GM19238 (cell line): ENCODE results near the gene LMTK2.

Experiments
- DNase-seq: peaks from one replicate; pipeline ENCODE4 v3.0.0; 2011; ENCODE audit warnings: low spot score; ENCODE audit not compliant: insufficient read length

LMTK2 gene

GRCh38 chr7:98203261-98203963 lies 96.8 kb downstream of the LMTK2 start:
- peak; percentile 59 for DNase-seq

DNA sequence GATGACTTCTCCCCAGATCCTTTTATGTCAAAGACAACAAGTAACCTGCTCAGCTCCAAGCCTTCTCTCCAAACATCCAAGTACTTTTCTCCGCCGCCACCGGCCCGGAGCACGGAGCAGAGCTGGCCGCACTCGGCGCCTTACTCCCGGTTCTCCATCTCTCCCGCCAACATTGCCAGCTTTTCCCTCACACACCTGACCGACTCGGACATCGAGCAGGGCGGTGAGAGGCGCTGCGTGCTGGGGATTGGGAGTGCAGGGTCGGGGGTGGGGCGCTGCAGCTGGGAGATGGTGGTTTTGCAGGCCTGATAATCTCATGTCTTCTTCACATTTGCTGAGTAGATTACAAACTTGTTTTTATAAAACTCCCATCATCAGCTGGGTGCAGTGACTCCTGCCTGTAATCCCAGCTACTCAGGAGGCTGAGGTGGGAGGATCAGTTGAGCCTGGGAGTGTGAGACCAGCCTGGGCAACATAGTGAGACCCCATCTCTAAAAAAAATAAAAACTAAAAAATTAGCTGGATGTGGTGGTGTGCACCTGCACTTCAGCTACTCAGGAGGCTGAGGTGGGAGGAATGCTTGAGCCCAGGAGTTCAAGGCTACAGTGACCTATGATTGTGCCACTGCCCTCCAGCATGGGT lies 97.4 kb downstream of the LMTK2 start:
- DNase-seq: no peak

GRCh38 chr7:98204670-98205069 lies 98.0 kb downstream of the LMTK2 start:
- no peak for DNase-seq

DNA sequence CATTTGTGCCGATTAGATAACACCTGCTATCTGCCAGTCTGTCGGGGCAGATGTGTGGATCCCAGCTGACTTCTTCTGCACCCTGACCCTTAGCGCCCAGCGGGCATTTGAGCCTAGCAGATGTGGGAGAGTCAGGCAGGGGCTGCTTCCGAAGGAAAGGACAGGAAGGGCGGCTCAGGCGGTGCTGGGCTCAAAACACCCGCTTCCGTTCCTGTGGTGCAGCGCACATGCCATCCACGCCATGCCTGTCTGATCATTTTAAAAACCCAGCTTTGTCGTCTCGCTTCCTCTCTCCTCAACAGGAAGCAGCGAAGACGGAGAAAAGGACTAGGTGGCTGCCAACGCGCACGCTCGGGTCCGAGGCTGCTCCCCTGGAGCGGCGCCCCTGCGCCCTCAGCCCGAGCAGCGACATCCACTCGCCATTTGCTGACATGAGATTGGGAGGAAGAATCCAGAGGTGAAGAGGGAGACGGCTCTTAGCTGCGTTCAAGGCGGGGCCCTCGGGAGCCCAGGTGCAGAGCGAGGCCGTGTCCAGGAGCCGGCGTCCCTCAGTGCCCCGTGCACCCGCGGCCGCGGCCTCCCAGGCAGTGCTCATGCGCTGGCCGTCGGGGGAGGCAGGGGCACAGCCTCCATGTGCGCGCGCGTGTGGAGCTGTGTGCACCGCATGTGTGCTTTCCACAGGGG lies 98.6 kb downstream of the LMTK2 start:
- no peak for DNase-seq

DNA sequence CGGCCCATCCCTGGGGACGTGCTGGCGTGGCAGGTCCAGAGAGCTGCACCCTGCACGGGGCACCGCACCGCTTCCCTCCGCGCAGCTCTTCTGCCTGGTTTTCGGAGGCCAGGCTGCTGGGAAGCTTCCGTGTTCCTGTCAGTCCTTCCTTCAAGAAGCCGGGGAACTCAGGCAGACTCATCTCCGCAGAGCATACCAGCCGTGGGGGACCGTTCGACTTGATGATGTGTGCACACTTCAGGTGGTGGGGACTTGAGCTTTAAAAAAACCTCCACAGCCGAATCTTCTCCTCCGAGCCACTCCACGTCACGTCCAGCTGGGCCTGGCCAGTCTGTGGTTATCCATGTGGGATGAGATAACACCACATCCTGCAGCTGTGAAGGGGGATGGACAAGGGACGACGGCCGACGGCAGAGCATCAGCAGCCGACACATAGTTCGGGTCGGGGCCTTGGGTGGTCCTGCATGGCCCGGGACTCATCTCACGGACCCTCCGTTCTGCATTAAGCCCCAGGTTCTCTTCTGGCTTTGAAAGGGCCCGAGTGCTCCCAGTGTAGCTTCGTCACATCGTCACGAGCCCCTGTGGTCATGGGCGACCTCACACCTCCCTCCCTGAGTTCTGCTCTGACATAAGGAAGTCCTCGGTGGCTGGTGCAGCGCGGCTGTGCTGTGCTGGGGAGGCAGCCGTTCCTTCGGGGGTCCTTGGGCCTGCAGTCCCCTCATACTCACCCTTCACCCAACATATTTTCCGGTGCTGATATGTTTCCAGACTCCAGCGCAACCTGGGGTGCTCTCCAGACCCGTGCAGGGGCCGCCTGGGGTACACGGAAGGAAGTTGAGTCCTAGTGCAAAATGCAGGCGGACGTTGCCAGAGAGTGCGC lies 100.0 kb downstream of the LMTK2 start:
- DNase-seq: no peak

DNA sequence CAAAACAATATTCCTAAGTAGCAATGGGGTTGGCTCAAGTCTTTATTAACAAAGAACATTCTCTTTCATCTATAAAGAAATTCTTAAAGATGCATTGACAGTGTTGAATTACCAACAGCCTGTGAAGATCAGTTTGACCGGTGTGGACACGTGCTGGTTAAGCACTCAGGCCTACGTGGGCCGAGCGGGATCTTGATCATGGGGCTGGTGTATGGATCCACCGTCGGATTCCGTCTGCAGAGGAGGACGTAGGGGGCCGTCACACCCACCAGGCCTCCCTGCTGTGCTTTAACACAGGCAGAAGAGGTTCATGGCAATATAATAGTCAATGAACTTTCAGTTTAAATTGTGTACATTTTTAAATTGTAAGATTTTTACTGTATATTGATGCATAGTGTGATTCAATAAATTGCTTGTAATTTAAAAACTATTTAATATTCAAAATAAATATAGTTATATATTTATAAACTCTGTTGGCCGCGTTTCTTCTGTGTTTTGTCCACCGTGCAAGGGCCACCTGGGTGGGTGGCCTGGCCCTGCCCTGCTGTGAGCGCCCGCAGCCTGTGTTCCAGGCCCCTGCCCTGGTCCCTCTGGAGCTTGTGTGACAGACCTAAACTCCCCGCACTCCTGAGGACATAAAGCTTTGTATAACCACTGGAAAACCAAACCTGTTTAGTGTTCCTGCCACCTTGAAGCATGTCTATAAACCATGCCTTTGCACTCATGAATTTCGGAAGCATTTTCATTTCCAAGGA lies 102.7 kb downstream of the LMTK2 start:
- DNase-seq: no peak

DNA sequence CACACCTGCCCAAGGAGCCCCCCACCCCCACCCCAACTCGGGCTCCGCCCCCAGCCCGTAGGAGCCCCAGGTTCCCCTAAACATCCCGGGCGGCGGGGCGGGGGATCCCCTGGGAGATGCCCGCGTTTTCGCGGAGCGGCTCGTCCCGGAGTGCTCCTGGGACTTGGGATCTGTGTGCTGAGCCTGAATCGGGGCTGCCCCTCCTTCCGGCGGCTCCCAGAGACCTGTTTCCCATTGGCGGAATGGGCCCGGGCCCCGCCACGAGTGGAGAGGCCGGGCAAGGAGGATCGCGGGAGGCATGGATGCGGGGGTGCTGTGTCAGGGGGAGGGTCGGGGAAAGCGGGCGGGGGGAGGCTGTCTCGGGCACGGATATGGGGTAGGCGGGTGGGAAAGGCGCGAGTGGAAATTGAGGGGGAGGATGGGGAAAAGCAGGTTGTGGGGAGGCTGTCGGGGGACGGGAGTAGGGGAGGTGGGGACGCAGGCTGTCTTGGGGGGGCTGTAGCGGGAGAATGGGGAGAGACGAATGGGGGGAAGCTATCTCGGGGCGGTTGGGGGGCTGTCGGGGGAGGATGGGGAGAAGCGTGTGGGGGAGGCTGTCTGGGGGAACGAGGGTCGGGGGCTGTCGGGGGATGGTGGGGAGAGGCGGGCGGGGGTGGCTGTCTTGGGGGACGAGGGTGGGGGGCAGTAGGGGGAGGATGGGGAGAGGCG lies 104.0 kb downstream of the LMTK2 start:
- DNase-seq: no peak

GRCh38 chr7:98211221-98211675 lies 104.6 kb downstream of the LMTK2 start, which contains the start of gene BHLHA15:
Gene BHLHA15 (plus strand): TSS chr7:98211439. CDS start chr7:98212310, 871 bp downstream.
- peak; percentile 51 for DNase-seq

GRCh38 chr7:98211676-98212531 lies 105.2 kb downstream of the LMTK2 start:
- DNase-seq: no peak

DNA sequence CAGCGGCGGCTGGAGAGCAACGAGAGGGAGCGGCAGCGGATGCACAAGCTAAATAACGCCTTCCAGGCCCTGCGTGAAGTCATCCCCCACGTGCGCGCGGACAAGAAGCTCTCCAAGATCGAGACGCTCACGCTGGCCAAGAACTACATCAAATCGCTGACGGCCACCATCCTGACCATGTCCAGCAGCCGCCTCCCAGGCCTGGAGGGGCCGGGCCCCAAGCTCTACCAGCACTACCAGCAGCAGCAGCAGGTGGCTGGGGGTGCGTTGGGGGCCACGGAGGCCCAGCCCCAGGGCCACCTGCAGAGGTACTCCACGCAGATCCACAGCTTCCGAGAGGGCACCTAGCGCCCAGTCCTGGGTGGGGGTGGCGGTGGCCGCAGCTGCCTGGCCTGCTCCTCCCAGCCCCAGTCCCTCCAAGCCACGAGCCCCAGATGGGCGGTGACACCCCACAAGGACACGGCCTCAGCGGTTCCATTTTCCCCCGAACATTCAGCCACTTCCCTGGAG lies 105.9 kb downstream of the LMTK2 start:
- no peak for DNase-seq

GRCh38 chr7:98213296-98213887 lies 106.7 kb downstream of the LMTK2 start:
- no peak for DNase-seq

DNA sequence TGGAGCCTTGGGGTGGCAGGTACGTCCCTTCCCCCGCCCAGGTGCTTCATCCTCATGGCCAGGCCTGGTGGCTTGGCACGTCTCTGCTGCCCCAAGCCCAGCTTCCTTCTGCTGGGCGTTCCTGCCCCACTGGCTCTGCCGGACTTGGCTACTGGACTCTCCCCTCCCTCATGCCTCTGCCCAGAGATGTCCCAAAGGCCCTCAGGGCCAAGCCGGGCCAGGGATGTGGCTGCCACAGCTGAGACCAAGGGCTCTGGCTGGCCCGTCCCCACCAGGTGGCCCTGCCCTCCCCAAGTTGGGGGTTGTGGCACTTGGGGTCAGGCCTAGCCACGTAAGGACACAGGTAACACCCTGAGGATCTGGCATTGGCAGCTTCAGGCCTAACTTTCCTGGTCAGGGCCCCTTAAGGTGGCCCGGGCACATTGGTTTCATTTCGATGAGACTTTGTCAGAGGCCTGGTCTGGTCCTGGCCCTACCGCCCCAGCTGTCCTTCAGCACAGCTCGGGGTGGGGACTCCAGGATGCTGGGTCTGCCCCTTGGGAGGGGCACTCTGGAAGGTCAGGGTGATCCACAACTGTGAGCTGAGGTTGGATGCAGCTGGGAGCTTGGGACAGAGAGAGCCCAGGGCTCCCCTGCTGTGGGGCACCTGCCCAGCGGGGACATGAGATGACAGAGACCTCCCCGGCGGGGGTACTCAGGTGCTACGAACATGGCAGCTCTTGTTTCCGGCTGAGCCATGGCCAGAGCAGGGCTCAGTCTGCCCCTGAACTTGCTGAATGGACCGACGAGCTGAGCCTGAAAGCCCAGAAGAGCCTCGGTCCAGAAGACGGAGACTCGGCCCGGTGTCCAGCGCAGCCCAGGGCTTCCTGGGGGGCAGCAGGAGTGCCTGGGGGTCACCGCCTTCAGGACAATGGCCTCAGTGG lies 107.5 kb downstream of the LMTK2 start:
- no peak for DNase-seq

GRCh38 chr7:98214811-98215321 lies 108.2 kb downstream of the LMTK2 start:
- no peak for DNase-seq

- DNase-seq: no peak
Measured at GRCh38 chr7:98215561-98216495, 109.2 kb downstream of the LMTK2 start.

- no peak for DNase-seq
Measured at GRCh38 chr7:98216941-98217622, 110.4 kb downstream of the LMTK2 start.
